Measurements from ENCODE around the gene TMEM14A.
A peak's percentile ranks its signal among the peaks of the same experiment; 100 is the strongest.
"Not testable (repeated sequence)": the region's sequence is repeated elsewhere in the genome, so short reads cannot be mapped to it uniquely, and the experiment has no call there.

Gene TMEM14A

GRCh38 chr6:52671676-52672075, 763 bp downstream of the TMEM14A start:
- TF ChIP-seq CTCF (IDR thresholded peaks at IDR 0.05; ENCODE audit: insufficient read depth, low read depth, low read length, missing control alignments) = no peak
- H3K4me3 ChIP-seq (ENCODE audit: low read length) = peak overlapping the region; percentile 83
- DNase-seq (ENCODE audit: low read depth) = no peak

- H3K4me3 ChIP-seq (ENCODE audit: low read length) = no peak overlapping the region
- peak; percentile 84 for DNase-seq (ENCODE audit: low read depth)
- TF ChIP-seq CTCF (IDR thresholded peaks at IDR 0.05; ENCODE audit: insufficient read depth, low read depth, low read length, missing control alignments) = no peak
Measured at GRCh38 chr6:52672412-52673025, 1.6 kb downstream of the TMEM14A start.

- no peak for DNase-seq (ENCODE audit: low read depth)
- TF ChIP-seq CTCF (IDR thresholded peaks at IDR 0.05; ENCODE audit: insufficient read depth, low read depth, low read length, missing control alignments) = no peak
- H3K4me3 ChIP-seq (ENCODE audit: low read length) = no peak overlapping the region
Measured at GRCh38 chr6:52674666-52675065, 3.8 kb downstream of the TMEM14A start.

- H3K4me3 ChIP-seq (ENCODE audit: low read length) = no peak overlapping the region
- TF ChIP-seq CTCF (IDR thresholded peaks at IDR 0.05; ENCODE audit: insufficient read depth, low read depth, low read length, missing control alignments) = no peak
- no peak for DNase-seq (ENCODE audit: low read depth)
Measured at GRCh38 chr6:52675372-52675771, 4.5 kb downstream of the TMEM14A start.

- not testable (repeated sequence) for H3K4me3 ChIP-seq (ENCODE audit: low read length); DNase-seq (ENCODE audit: low read depth)
Measured at GRCh38 chr6:52676631-52677030, 5.7 kb downstream of the TMEM14A start.

- H3K4me3 ChIP-seq (ENCODE audit: low read length) = no peak overlapping the region
- DNase-seq (ENCODE audit: low read depth) = no peak
- no peak for TF ChIP-seq CTCF (IDR thresholded peaks at IDR 0.05; ENCODE audit: insufficient read depth, low read depth, low read length, missing control alignments)
Measured at GRCh38 chr6:52681416-52681815, 10.5 kb downstream of the TMEM14A start.

GRCh38 chr6:52686878-52687699, 16.2 kb downstream of the TMEM14A start:
- DNase-seq (ENCODE audit: low read depth) = no peak
- H3K4me3 ChIP-seq (ENCODE audit: low read length) = no peak overlapping the region
- TF ChIP-seq CTCF (IDR thresholded peaks at IDR 0.05; ENCODE audit: insufficient read depth, low read depth, low read length, missing control alignments) = no peak
